Mucosa of rectum (tissue), 2 donors: ENCODE data around the gene MT1M.
A peak's percentile ranks its signal among the peaks of the same experiment; 100 is the strongest.

Experiments used
- H3K27ac ChIP-seq, 2 donors: one replicate each; pipeline ENCODE4 v1.7.0; 2013; ENCODE audit warnings: inconsistent platforms in 2 of 2, low read depth in 2 of 2, low read length in 2 of 2
- H3K27me3 ChIP-seq, 2 donors: one replicate each; pipeline ENCODE4 v1.7.0; 2013; ENCODE audit warnings: low read length in 2 of 2; ENCODE audit not compliant: control insufficient read depth in 2 of 2, insufficient read depth in 2 of 2
- H3K36me3 ChIP-seq, 2 donors: one replicate each; pipeline ENCODE4 v1.7.0; 2013; ENCODE audit warnings: low read length in 2 of 2; ENCODE audit not compliant: control insufficient read depth in 2 of 2, insufficient read depth in 2 of 2
- H3K4me1 ChIP-seq, 2 donors: one replicate each; pipeline ENCODE4 v1.7.0; 2013; ENCODE audit warnings: low read length in 2 of 2, mild to moderate bottlenecking in 1 of 2; ENCODE audit not compliant: control insufficient read depth in 2 of 2, insufficient read depth in 2 of 2
- H3K4me3 ChIP-seq, 2 donors: one replicate each; pipeline ENCODE4 v1.7.0; 2013; ENCODE audit warnings: low read length in 2 of 2
- H3K9ac ChIP-seq, 2 donors: one replicate each; pipeline ENCODE4 v1.7.0; 2013; ENCODE audit warnings: low read length in 2 of 2, low read depth in 1 of 2, mild to moderate bottlenecking in 1 of 2
- H3K9me3 ChIP-seq, 2 donors: one replicate each; pipeline ENCODE4 v1.7.0; 2013; ENCODE audit warnings: low read length in 2 of 2; ENCODE audit not compliant: control insufficient read depth in 2 of 2
- donor health status: healthy.
- donor health status: Normal muscosa, but diverticular disease.

The MT1M gene

DNA sequence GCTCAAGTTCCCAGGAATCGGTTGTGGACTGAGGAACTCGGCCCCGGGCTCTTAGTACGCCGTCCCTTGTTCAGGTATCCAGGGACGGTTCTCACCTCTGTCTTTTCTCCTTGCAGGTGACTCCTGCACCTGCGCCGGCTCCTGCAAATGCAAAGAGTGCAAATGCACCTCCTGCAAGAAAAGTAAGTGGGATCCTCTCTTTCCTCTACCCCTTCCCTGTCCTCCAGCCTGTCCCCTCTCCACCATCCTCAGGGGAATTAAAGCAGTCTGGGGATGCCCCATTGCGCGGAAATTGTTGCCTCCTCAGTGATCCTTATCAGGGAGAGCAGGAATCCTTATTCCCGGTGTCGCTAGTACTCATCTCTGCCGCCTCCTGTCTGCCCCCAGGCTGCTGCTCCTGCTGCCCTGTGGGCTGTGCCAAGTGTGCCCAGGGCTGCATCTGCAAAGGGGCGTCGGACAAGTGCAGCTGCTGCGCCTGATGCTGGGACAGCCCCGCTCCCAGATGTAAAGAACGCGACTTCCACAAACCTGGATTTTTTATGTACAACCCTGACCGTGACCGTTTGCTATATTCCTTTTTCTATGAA is 23.5 kb upstream of the MT1M start:
- Histone ChIP-seq H3K4me3 (peak overlapping the region; percentile 82 to 96), H3K9ac (peak overlapping the region; percentile 78 to 90), H3K27me3 (no peaks in the 10 kb centered on the region), H3K4me1 (peaks cover 26 to 29% of the 10 kb centered on the region in 2 donors), H3K9me3 (no peaks in the 10 kb centered on the region), H3K27ac (peak overlapping the region; percentile 88 to 95), H3K36me3 (no peaks in the 10 kb centered on the region)

DNA sequence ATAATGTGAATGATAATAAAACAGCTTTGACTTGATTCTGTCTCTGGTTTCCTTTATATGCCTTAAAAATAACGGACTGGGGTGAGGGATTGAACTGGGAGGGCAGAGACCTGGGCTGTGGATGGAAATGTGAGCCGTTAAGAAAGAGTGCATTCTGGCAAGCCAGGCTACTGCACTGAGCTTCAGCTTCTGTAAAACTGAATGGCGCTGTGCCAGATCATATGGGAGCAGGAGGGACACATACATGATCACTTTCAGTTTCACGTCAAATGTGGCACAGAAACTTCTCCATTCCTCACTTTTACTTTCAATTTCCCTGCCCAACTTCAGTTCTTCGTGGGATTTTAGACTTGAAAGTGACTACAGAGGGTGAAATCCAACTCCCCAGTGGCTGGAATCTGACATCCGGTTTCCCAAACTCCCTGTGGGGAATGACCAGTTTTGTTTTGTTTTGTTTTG is 23.0 kb upstream of the MT1M start:
- Histone ChIP-seq H3K27ac (peak overlapping the region; percentile 88 to 95), H3K27me3 (no peaks in the 10 kb centered on the region), H3K4me1 (peaks cover 26 to 29% of the 10 kb centered on the region in 2 donors), H3K9me3 (no peaks in the 10 kb centered on the region), H3K9ac (peak overlapping the region; percentile 78 to 90), H3K36me3 (no peaks in the 10 kb centered on the region), H3K4me3 (peak overlapping the region; percentile 82 to 96)

DNA sequence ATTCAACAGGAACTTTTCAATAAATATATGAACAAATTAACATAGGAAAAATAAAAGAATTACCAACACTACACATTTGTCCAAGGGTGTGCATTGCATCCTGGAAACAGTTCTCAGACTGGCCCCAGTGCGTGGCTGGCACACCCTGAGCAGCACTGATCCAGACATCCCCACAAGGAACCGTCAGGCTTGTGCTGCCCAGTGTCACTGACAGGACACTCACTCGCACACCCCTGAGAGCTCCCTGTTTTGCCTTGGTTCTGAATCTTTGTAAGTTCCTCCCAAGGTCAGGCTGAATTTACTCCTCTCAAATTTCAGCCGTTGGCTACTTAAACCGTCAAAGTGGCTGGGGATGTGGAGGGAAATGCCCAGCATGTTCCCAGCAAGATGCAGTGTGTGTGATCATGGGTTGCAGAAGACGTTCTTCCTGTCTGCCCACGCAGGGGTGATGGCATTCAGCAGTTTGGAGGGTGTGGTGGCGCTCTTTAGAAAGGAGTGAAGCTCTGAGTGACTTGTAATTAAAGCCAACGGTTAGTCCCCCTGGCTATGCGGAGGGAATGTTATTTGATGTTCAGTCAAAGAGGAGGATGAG is 22.3 kb upstream of the MT1M start:
- H3K27ac ChIP-seq: peak overlapping the region; percentile 88 to 95
- peak overlapping the region; percentile 82 to 96 for H3K4me3 ChIP-seq
- H3K9me3 ChIP-seq: no peaks in the 10 kb centered on the region
- peaks cover 26 to 29% of the 10 kb centered on the region in 2 donors for H3K4me1 ChIP-seq
- peak overlapping the region; percentile 78 to 90 for H3K9ac ChIP-seq
- H3K27me3 ChIP-seq: no peaks in the 10 kb centered on the region
- no peaks in the 10 kb centered on the region for H3K36me3 ChIP-seq

DNA sequence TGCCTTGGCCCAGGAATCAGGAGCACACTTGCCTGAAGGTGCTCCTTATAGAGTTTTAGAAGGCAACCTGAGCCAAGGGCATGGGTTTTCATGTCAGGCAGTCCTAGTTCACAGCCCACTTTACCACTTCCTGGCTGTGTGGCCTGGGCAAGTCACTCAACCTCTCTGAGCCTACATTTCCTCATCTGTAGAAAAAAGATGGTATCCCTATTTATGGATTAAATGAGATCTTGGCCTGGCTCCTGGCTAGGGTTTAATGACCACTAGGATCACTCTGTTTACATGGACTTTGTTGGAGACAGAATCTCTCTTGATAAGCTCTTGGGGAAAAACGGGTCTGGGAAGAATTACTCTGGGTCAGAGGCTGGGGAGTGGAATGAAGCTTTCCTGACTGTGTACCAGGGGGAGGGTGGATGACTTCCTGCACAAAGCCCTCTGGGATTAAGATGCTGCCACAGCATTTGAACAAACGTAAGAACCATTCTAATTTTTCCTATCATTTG is 21.8 kb upstream of the MT1M start:
- H3K9ac ChIP-seq: peak overlapping the region; percentile 78 to 90
- H3K9me3 ChIP-seq: no peaks in the 10 kb centered on the region
- H3K36me3 ChIP-seq: no peaks in the 10 kb centered on the region
- no peaks in the 10 kb centered on the region for H3K27me3 ChIP-seq
- H3K4me1 ChIP-seq: peaks cover 26 to 29% of the 10 kb centered on the region in 2 donors
- peak overlapping the region in 1 of 2 donors; percentile 96 for H3K4me3 ChIP-seq
- peak overlapping the region; percentile 88 to 95 for H3K27ac ChIP-seq

DNA sequence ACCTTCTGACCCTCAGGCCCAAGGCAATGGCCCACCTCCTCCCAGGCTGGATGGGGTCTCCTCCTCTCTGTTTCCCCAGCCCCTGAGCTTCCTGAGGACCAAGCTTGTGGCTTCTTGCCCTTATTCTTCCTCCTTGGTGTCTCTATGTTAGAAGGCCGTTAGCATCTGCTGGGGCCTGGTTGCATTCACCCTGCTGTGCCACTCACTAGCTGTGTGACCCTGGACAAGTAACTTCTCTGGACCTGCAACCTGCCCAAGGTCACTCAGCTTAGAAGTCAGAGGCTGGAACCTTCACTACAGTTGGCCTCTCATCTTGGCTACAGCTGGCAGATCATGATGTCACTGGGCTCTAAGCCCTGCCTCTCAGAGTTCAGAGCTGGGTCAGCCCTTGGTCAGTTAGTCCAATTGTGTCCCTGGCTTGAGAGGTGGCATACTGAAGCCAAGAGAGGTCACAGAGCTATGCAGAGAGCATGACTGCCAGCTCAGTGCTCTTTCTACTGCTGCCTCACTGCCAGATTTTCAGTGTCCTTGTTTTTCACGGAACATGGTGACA is 21.1 kb upstream of the MT1M start:
- peaks cover 26 to 29% of the 10 kb centered on the region in 2 donors for H3K4me1 ChIP-seq
- no peak overlapping the region for H3K9ac ChIP-seq
- no peak overlapping the region for H3K4me3 ChIP-seq

DNA sequence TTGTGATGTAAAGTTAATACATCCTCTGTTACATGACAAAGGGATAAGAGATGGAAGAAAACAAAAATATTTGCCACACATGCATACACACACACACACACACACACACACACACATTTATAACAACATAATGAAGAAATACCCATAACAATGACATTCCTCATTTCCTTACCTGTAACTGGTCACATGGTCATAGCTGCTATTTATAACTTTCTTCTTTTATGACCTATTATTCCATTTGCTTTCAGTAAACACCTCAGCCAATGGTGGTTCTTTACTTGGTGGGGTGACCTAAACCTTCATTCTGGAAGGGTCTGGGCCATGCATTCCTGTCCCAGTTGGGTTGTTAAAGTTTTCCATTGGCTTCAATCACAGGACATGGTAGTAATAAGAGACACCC is 18.8 kb upstream of the MT1M start:
- Histone ChIP-seq H3K27me3 (peaks cover 0 to 5% of the 10 kb centered on the region in 2 donors), H3K4me1 (peaks cover 25 to 29% of the 10 kb centered on the region in 2 donors), H3K36me3 (no peaks in the 10 kb centered on the region), H3K4me3 (no peak overlapping the region), H3K27ac (no peak overlapping the region), H3K9me3 (no peaks in the 10 kb centered on the region), H3K9ac (no peak overlapping the region)

More for the DNA sequence above, 21.1 kb upstream of the MT1M start:
- Histone ChIP-seq H3K9me3 (no peaks in the 10 kb centered on the region), H3K27me3 (no peaks in the 10 kb centered on the region), H3K36me3 (no peaks in the 10 kb centered on the region), H3K27ac (peak overlapping the region; percentile 88 to 95)

DNA sequence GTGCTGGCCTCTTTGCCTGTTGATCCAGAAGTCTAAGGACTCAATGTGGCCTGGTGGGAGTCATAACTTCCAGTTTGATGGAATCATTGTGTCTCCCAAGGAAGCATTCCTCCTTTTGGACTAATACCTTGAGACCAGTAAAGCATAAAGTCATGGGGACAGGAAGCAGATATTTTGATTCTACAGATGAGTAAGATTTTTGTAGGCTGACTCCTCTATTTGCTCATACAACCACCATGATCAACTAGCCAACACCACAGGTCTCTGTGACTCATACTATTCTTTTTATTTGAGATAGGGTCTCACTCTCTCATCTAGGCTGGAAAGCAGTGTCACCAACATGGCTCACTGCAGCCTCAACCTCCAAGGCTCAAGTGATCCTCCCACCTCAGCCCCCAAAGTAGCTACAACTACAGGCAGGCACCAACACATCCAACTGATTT is 17.9 kb upstream of the MT1M start:
- Histone ChIP-seq H3K9me3 (no peaks in the 10 kb centered on the region), H3K4me1 (peaks cover 19 to 20% of the 10 kb centered on the region in 2 donors), H3K36me3 (no peaks in the 10 kb centered on the region), H3K4me3 (no peak overlapping the region), H3K27me3 (peaks cover 0 to 5% of the 10 kb centered on the region in 2 donors), H3K27ac (no peak overlapping the region), H3K9ac (no peak overlapping the region)

DNA sequence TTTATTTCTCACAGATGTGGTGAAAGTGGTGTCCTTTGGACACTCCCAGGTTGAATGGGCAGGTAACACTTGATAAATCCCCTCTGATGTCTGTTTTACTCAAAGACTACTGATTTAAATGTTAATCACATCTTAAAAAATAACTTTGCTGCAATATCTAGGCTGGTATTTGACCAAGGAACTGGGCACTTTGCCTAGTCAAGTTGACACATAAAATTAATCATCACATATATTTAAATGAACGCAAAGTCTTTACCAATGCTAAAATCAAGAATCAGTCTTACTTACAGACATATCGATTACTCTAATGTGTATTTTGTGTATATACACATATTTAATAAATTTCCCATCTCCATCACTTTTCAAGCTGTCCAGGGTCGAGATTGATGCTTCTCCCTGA is 17.1 kb upstream of the MT1M start:
- Histone ChIP-seq H3K27ac (no peak overlapping the region), H3K9ac (no peak overlapping the region), H3K4me3 (no peak overlapping the region), H3K27me3 (peaks cover 0 to 5% of the 10 kb centered on the region in 2 donors), H3K9me3 (no peaks in the 10 kb centered on the region), H3K4me1 (peaks cover 13 to 14% of the 10 kb centered on the region in 2 donors), H3K36me3 (no peaks in the 10 kb centered on the region)

DNA sequence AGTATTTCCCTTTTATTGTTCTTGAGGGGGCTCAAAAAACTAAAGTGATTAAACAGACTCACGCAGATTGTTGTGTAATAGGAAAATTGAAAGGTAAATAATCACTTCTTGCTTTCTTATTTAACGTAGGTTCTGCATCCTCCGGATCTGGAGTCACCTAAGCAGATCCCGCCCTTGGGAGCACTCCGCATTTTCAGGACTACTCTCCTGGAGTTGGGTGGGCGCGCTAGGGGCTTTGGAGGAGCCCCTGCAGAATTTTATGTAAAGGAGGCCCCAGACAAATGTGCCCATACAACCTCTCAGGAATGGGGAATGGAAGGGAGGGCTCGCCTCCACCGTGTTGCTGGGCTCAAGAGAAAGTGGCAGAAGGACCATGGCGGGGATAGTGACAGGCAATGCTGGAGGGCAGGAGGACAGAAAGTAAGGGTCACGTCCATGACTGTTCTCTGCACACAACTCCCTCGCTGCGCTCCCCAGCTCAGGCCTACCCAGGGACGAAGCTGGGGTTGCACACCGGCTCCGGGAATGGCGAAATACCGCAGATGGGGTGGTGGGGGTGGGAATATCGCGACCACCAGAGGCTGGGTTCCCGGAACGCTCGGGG is 15.7 kb upstream of the MT1M start:
- Histone ChIP-seq H3K4me3 (peak overlapping the region; percentile 39 to 54), H3K27me3 (peaks cover 0 to 5% of the 10 kb centered on the region in 2 donors), H3K36me3 (no peaks in the 10 kb centered on the region), H3K27ac (no peak overlapping the region), H3K9ac (peak overlapping the region in 1 of 2 donors; percentile 70), H3K4me1 (peaks cover 8 to 10% of the 10 kb centered on the region in 2 donors), H3K9me3 (no peaks in the 10 kb centered on the region)
